K562 (cell line): ENCODE results near the gene C3. TPM values are rescaled to one million over a fixed set of nuclear protein-coding genes. Genes with fewer than 3 reads are reported as not detected.
A peak's percentile ranks its signal among the peaks of the same experiment; 100 is the strongest.

ENCODE experiments used
- CHD7 ChIP-seq: fragments of 200-600 bp; sonication (generic); IDR thresholded peaks from one replicate; pipeline ENCODE4 v1.6.1; 2012; ENCODE audit warnings: mild to moderate bottlenecking, low read depth, low read length, inconsistent platforms
- EWSR1 ChIP-seq: fragments of 450-650 bp; IDR thresholded peaks from 2 replicates; pipeline ENCODE4 v1.6.1; 2018; ENCODE audit warnings: borderline replicate concordance, mild to moderate bottlenecking, low read depth, moderate library complexity; ENCODE audit not compliant: partially characterized antibody
- GATAD2A ChIP-seq: fragments of 450-650 bp; IDR thresholded peaks from 2 replicates; pipeline ENCODE4 v1.6.1; 2017
- HES1 ChIP-seq: fragments of 450-650 bp; IDR thresholded peaks from 2 replicates; pipeline ENCODE4 v1.6.1; 2016; ENCODE audit warnings: low read depth, mild to moderate bottlenecking, moderate library complexity
- HMG20B ChIP-seq: fragments of 250-450 bp; sonication (Bioruptor Pico); IDR thresholded peaks from 2 replicates; pipeline ENCODE4 v1.5.0; 2021; ENCODE audit warnings: mild to moderate bottlenecking
- KHSRP ChIP-seq: fragments of 450-650 bp; IDR thresholded peaks from 2 replicates; pipeline ENCODE4 v1.6.1; 2017
- MAZ ChIP-seq, 2 experiments: fragments of 450-650 bp in 1 of 2; sonication (generic) in 1 of 2; formaldehyde crosslinking; IDR thresholded peaks in 1 of 2; conservative IDR thresholded peaks in 1 of 2; 2 replicates each; pipeline versions ENCODE4 v1.4.0 to v1.5.0; 2020; ENCODE audit warnings: mild to moderate bottlenecking in 1 of 2, missing genetic modification reagents in 1 of 2
- MBD2 ChIP-seq: sonication (generic); IDR thresholded peaks from 2 replicates; pipeline ENCODE4 v1.6.1; 2016; ENCODE audit warnings: low read depth, borderline replicate concordance
- NCOA2 ChIP-seq, 2 experiments: fragments of 450-650 bp; IDR thresholded peaks; 2 replicates each; pipeline ENCODE4 v1.6.1; 2018; ENCODE audit warnings: mild to moderate bottlenecking in 2 of 2, moderate library complexity in 1 of 2; ENCODE audit not compliant: partially characterized antibody in 2 of 2
- RNF2 ChIP-seq: sonication (generic); IDR thresholded peaks from 2 replicates; pipeline ENCODE4 v1.6.1; 2016
- TBL1XR1 ChIP-seq, 2 experiments: IDR thresholded peaks; 2 replicates each; pipeline ENCODE4 v1.6.1; 2012; ENCODE audit warnings: improper control_type of control experiment in 2 of 2, low read length in 2 of 2, mild to moderate bottlenecking in 1 of 2
- TEAD4 ChIP-seq, 2 experiments: sonication (generic) in 1 of 2; formaldehyde crosslinking in 1 of 2; IDR thresholded peaks; 2 replicates each; pipeline versions ENCODE4 v1.6.1 to v1.8.0; 2012 to 2022; ENCODE audit warnings: borderline replicate concordance in 1 of 2, inconsistent platforms in 1 of 2, low read length in 1 of 2, mild to moderate bottlenecking in 1 of 2, missing genetic modification reagents in 1 of 2
- TSC22D4 ChIP-seq: fragments of 450-650 bp; IDR thresholded peaks from 2 replicates; pipeline ENCODE4 v1.6.1; 2016; ENCODE audit warnings: missing genetic modification characterization, missing biosample characterization, control low read depth
- ZBTB33 ChIP-seq: sonication (generic); formaldehyde crosslinking; IDR thresholded peaks from 2 replicates; pipeline ENCODE4 v1.8.1; 2023; ENCODE audit warnings: mild to moderate bottlenecking, missing genetic modification reagents
- ZFPM2 ChIP-seq: fragments of 250-450 bp; sonication (Bioruptor Pico); IDR thresholded peaks from 2 replicates; pipeline ENCODE4 v1.5.1; 2022; ENCODE audit warnings: mild to moderate bottlenecking
- ZNF253 ChIP-seq: fragments of 250-450 bp; sonication (Bioruptor Pico); conservative IDR thresholded peaks from 2 replicates; pipeline ENCODE4 v1.6.1; 2021; ENCODE audit warnings: mild to moderate bottlenecking
- polyA plus RNA-seq, 8 experiments: library from polyadenylated mRNA; depleted of rRNA in 4 of 8; stranded (reverse) in 5 of 8; unstranded in 3 of 8; fragments of >200 nt; fragmentation: Nextera tagmentation in 2 of 8; fragmentation: Illumina TruSeq in 1 of 8; extraction: Ambion mirVana in 2 of 8; extraction: Trizol in 1 of 8; gene quantifications; 2 replicates each; pipeline versions ENCODE4 v1.2.1 to v1.2.3, GENCODE V29; 2011 to 2014; ENCODE audit warnings: inconsistent platforms in 1 of 8, missing spikeins in 1 of 8
- total RNA-seq, 7 experiments: library from RNA; depleted of rRNA in 6 of 7; stranded (reverse); fragments of >200 nt in 6 of 7; fragmentation: Illumina TruSeq in 2 of 7; extraction: Trizol in 2 of 7; gene quantifications; 2 replicates each; pipeline versions ENCODE4 v1.2.1 to v1.2.3, GENCODE V29; 2011 to 2021; ENCODE audit warnings: low replicate concordance in 1 of 7

C3 gene
- total and polyA plus RNA-seq, 9 of the 15 experiments (the other 6 are each of a cell fraction or from before 2014, with no cell fraction given): 0.59 to 10.6 (median 2.2) TPM

- TF ChIP-seq ZNF253: no peak
- peak in 1 of 2 experiments; percentile 40; a peak in 1 of 4 replicates for TF ChIP-seq TBL1XR1 (IDR thresholded peaks at IDR 0.05; ENCODE audit: low read length in 2 of 2)
- no peak for TF ChIP-seq EWSR1
- TF ChIP-seq HMG20B (CRISPR knock-in tag): no peak
- peak; percentile 90 for TF ChIP-seq TEAD4 (IDR thresholded peaks at IDR 0.05; ENCODE audit: low read length)
- no peak for TF ChIP-seq TEAD4 (CRISPR knock-in tag; IDR thresholded peaks at IDR 0.05; ENCODE audit: borderline replicate concordance)
- TF ChIP-seq HES1: no peak
- TF ChIP-seq MBD2: 0 out of 2 replicates have a peak, but pooled peaks have one; percentile 18
- TF ChIP-seq KHSRP: 0 out of 2 replicates have a peak, but pooled peaks have one; percentile 47
- no peak for TF ChIP-seq RNF2
- TF ChIP-seq ZBTB33 (CRISPR knock-in tag): peak; percentile 24; the same call in 1 of the 2 replicates
- no peak for TF ChIP-seq CHD7
- no peak for TF ChIP-seq GATAD2A
- TF ChIP-seq TSC22D4: no peak
- no peak for TF ChIP-seq NCOA2 (IDR thresholded peaks at IDR 0.05; ENCODE audit: partially characterized antibody in 2 of 2)
- TF ChIP-seq ZFPM2 (CRISPR knock-in tag): no peak
- no peak for TF ChIP-seq MAZ (CRISPR knock-in tag; conservative IDR thresholded peaks at IDR 0.05 in 1 of 2, IDR thresholded peaks at IDR 0.05 in 1 of 2)
Observed at GRCh38 chr19:6652805-6653094, 67.7 kb downstream of the C3 start (continued).
